GM23338 (cell line): ENCODE data around the gene KCNH8. TPM values are rescaled to one million over a fixed set of nuclear protein-coding genes. Genes with fewer than 3 reads are reported as not detected.

Experiments
- ATAC-seq: fragments of 200-7000 bp; cut with Tn5 transposase; 3 replicates; pipeline ENCODE4 v1.9.1; 2020
- DNase-seq: peaks from one replicate; pipeline ENCODE4 v3.0.0-alpha.2; 2015; ENCODE audit warnings: low spot score
- H2AFZ ChIP-seq: fragments of 200-600 bp; sonication (generic); 2 replicates; pipeline ENCODE4 v1.8.0; 2016; ENCODE audit warnings: antibody characterized with exemption, mild to moderate bottlenecking, moderate library complexity
- H3F3A ChIP-seq: fragments of 200-600 bp; sonication (generic); replicated peaks from 2 replicates; pipeline ENCODE4 v1.8.0; 2017; ENCODE audit warnings: antibody characterized with exemption, mixed run types, low read depth
- H3K27ac ChIP-seq: fragments of 200-600 bp; sonication (generic); 2 replicates; pipeline ENCODE4 v1.6.1; 2016; ENCODE audit warnings: low read depth
- H3K27me3 ChIP-seq: fragments of 200-600 bp; sonication (generic); 2 replicates; pipeline ENCODE4 v1.8.0; 2016; ENCODE audit warnings: mild to moderate bottlenecking, mixed run types, moderate library complexity; ENCODE audit not compliant: insufficient read depth
- H3K36me3 ChIP-seq: fragments of 200-600 bp; sonication (generic); 2 replicates; pipeline ENCODE4 v1.8.0; 2016; ENCODE audit warnings: mild to moderate bottlenecking; ENCODE audit not compliant: insufficient read depth
- H3K4me1 ChIP-seq: fragments of 200-600 bp; sonication (generic); 2 replicates; pipeline ENCODE4 v1.8.0; 2016; ENCODE audit warnings: mild to moderate bottlenecking, moderate library complexity; ENCODE audit not compliant: insufficient read depth
- H3K4me2 ChIP-seq: fragments of 200-600 bp; sonication (generic); 2 replicates; pipeline ENCODE4 v1.7.1; 2017; ENCODE audit warnings: mixed run types
- H3K4me3 ChIP-seq: fragments of 200-600 bp; sonication (generic); 2 replicates; pipeline ENCODE4 v1.6.1; 2016; ENCODE audit warnings: mixed run types
- H3K79me2 ChIP-seq: fragments of 200-600 bp; sonication (generic); replicated peaks from 2 replicates; pipeline ENCODE4 v1.8.0; 2017; ENCODE audit warnings: mild to moderate bottlenecking; ENCODE audit not compliant: insufficient read depth
- H3K9me2 ChIP-seq: fragments of 200-600 bp; sonication (generic); 2 replicates; pipeline ENCODE4 v1.8.0; 2017; ENCODE audit not compliant: insufficient read depth
- H4K20me1 ChIP-seq: fragments of 200-600 bp; sonication (generic); replicated peaks from 2 replicates; pipeline ENCODE4 v1.8.0; 2017; ENCODE audit warnings: mild to moderate bottlenecking; ENCODE audit not compliant: insufficient read depth
- H3K27ac Mint-ChIP-seq: 2 replicates; pipeline ENCODE4 v1.8.0; 2020; ENCODE audit warnings: inconsistent platforms, mild to moderate bottlenecking, moderate library complexity, mixed read lengths
- H3K27me3 Mint-ChIP-seq: 3 replicates; pipeline ENCODE4 v1.8.0; 2022; ENCODE audit warnings: low read depth, mild to moderate bottlenecking, moderate library complexity, mixed read lengths, inconsistent platforms; ENCODE audit not compliant: insufficient read depth, poor library complexity
- H3K36me3 Mint-ChIP-seq: 3 replicates; pipeline ENCODE4 v1.8.0; 2021; ENCODE audit warnings: low read depth, mild to moderate bottlenecking, inconsistent platforms, moderate library complexity, mixed read lengths
- H3K4me1 Mint-ChIP-seq: 3 replicates; pipeline ENCODE4 v1.8.0; 2020; ENCODE audit warnings: mild to moderate bottlenecking, inconsistent platforms, mixed read lengths
- H3K4me3 Mint-ChIP-seq: 3 replicates; pipeline ENCODE4 v1.8.0; 2021; ENCODE audit warnings: moderate library complexity, mild to moderate bottlenecking, inconsistent platforms, mixed read lengths
- H3K9me3 Mint-ChIP-seq: 3 replicates; pipeline ENCODE4 v1.8.0; 2020; ENCODE audit warnings: moderate library complexity, mild to moderate bottlenecking, inconsistent platforms, mixed read lengths
- CREB1 ChIP-seq: fragments of 250-450 bp; sonication (Bioruptor Pico); IDR thresholded peaks from 2 replicates; pipeline ENCODE4 v1.5.0; 2020; ENCODE audit warnings: low read depth, mild to moderate bottlenecking, moderate library complexity
- CTCF ChIP-seq, 2 experiments: fragments of 200-600 bp in 1 of 2; sonication (generic) in 1 of 2; conservative IDR thresholded peaks; 2 replicates each; pipeline versions ENCODE4 v1.5.1 to v1.6.1; 2016 to 2017; ENCODE audit warnings: antibody characterized with exemption in 2 of 2, low read depth in 2 of 2, mild to moderate bottlenecking in 2 of 2, moderate library complexity in 1 of 2
- ETS1 ChIP-seq: IDR thresholded peaks from 2 replicates; pipeline ENCODE4 v1.6.1; 2016; ENCODE audit warnings: antibody characterized with exemption
- EZH2phosphoT487 ChIP-seq: fragments of 200-600 bp; sonication (generic); IDR thresholded peaks from one replicate; pipeline ENCODE4 v1.8.1; 2018; ENCODE audit warnings: antibody characterized with exemption; ENCODE audit not compliant: unreplicated experiment
- NANOG ChIP-seq: IDR thresholded peaks from 2 replicates; pipeline ENCODE4 v1.6.1; 2016; ENCODE audit warnings: antibody characterized with exemption, borderline replicate concordance
- POLR2AphosphoS5 ChIP-seq: IDR thresholded peaks from 2 replicates; pipeline ENCODE4 v1.6.1; 2016; ENCODE audit warnings: antibody characterized with exemption, low read depth
- REST ChIP-seq: IDR thresholded peaks from one replicate; pipeline ENCODE4 v1.6.1; 2018; ENCODE audit warnings: antibody characterized with exemption; ENCODE audit not compliant: unreplicated experiment
- STAT1 ChIP-seq: IDR thresholded peaks from one replicate; pipeline ENCODE4 v1.6.1; 2016; ENCODE audit warnings: antibody characterized with exemption; ENCODE audit not compliant: unreplicated experiment
- ZNF114 ChIP-seq: fragments of 250-450 bp; sonication (Bioruptor Pico); IDR thresholded peaks from 2 replicates; pipeline ENCODE4 v1.5.0; 2020; ENCODE audit warnings: mild to moderate bottlenecking, moderate library complexity
- ZNF331 ChIP-seq: fragments of 250-450 bp; sonication (Bioruptor Pico); IDR thresholded peaks from 2 replicates; pipeline ENCODE4 v1.5.0; 2020; ENCODE audit warnings: low read depth, mild to moderate bottlenecking, moderate library complexity
- ZNF462 ChIP-seq: fragments of 250-450 bp; sonication (Bioruptor Pico); IDR thresholded peaks from 2 replicates; pipeline ENCODE4 v1.5.0; 2020; ENCODE audit warnings: mild to moderate bottlenecking, moderate library complexity
- polyA plus RNA-seq: library from polyadenylated mRNA; unstranded; fragments of >200 nt; fragmentation: Nextera tagmentation; extraction: Ambion mirVana; gene quantifications from 2 replicates; pipeline ENCODE4 v1.2.1, GENCODE V29; 2016
- total RNA-seq: library from RNA; depleted of rRNA; stranded (reverse); fragments of >200 nt; shearing (Covaris generic); gene quantifications from 2 replicates; pipeline ENCODE4 v1.2.3, GENCODE V29; 2014

KCNH8 gene
- total and polyA plus RNA-seq, 2 experiments from 2014 or later = 1.3 to 3.4 TPM

DNA sequence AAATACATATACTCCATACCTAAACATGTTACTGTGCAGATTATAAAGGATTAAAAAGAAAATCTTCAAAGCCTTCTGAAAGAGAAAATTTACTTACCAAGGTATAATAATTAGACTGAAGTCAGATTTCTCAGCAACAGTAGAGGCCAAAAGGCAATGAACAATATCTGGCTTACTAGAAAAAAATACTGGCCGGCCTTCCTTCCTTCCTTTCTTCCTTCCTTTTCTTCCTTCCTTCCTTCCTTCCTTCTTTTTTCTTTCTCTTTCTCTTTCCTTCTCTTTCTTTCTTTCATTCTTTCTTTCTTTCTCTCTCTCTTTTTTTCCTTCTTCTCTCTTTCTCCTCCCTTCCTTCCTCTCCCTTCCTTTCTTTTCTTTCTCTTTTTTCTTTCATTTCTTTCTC, 209.6 kb downstream of the KCNH8 start:
- no peak overlapping the region for H3K4me3 Mint-ChIP-seq
- H2AFZ ChIP-seq = no peak overlapping the region
- no peak overlapping the region for H3K4me3 ChIP-seq
- H3K36me3 Mint-ChIP-seq = 0 out of 3 replicates have a peak, but pooled peaks cover 5% of the 10 kb centered on the region
- H3K27me3 ChIP-seq = no peaks in the 10 kb centered on the region
- no peak overlapping the region for H3K27ac ChIP-seq
- no peaks in the 10 kb centered on the region for H4K20me1 ChIP-seq
- H3K9me2 ChIP-seq = no peaks in the 10 kb centered on the region
- peaks cover 11% of the 10 kb centered on the region; the same call in 2 of the 3 replicates for H3K9me3 Mint-ChIP-seq
- no peak for ATAC-seq
- H3K36me3 ChIP-seq = no peaks in the 10 kb centered on the region
- H3K27me3 Mint-ChIP-seq = no peaks in the 10 kb centered on the region
- TF ChIP-seq ZNF462 (CRISPR knock-in tag) = no peak
- no peak for TF ChIP-seq ETS1
- no peak for TF ChIP-seq CTCF (conservative IDR thresholded peaks at IDR 0.05; ENCODE audit: low read depth in 2 of 2)
- no peak for TF ChIP-seq NANOG
- TF ChIP-seq ZNF331 (CRISPR knock-in tag) = no peak
- no peak for TF ChIP-seq ZNF114
- no peak for TF ChIP-seq REST
- TF ChIP-seq POLR2AphosphoS5 = no peak
- TF ChIP-seq STAT1 = no peak
- TF ChIP-seq CREB1 (CRISPR knock-in tag) = no peak
- TF ChIP-seq EZH2phosphoT487 = no peak
- H3K27ac Mint-ChIP-seq = no peak overlapping the region
- H3K79me2 ChIP-seq = no peaks in the 10 kb centered on the region
- H3F3A ChIP-seq = no peaks in the 10 kb centered on the region
- no peaks in the 10 kb centered on the region for H3K4me1 Mint-ChIP-seq
- no peak for DNase-seq
- no peak overlapping the region for H3K4me2 ChIP-seq
- no peaks in the 10 kb centered on the region for H3K4me1 ChIP-seq
